Caco-2 (cell line): ENCODE measurements around the gene CENPW. TPM values are rescaled to one million over a fixed set of nuclear protein-coding genes. Genes with fewer than 3 reads are reported as not detected.

ENCODE experiments used
- BruUV-seq: library from RNA; stranded (reverse); fragments of 400-500 nt; replicated peaks from 2 replicates; lab custom pipeline; 2021; lab: Mats Ljungman, UMichigan
- CTCF ChIA-PET: fragments of 300-600 bp; sonication (Branson Sonifier 250); formaldehyde crosslinking; loops from one replicate; lab custom pipeline; 2022; ENCODE audit warnings: antibody characterized with exemption; lab: Charles Lee
- POLR2A ChIA-PET: fragments of 300-600 bp; sonication (Branson Sonifier 250); formaldehyde crosslinking; loops from one replicate; lab custom pipeline; 2022; ENCODE audit warnings: antibody characterized with exemption; lab: Charles Lee
- DNase-seq, 2 experiments: peaks; one replicate each; pipeline versions ENCODE4 v3.0.0 to v3.0.0-alpha.2; 2020 to 2022
- H3K27me3 ChIP-seq: replicated peaks from 2 replicates; pipeline ENCODE4 v1.6.0; 2011; ENCODE audit warnings: low read length; ENCODE audit not compliant: control insufficient read depth, insufficient read depth
- H3K36me3 ChIP-seq: 2 replicates; pipeline ENCODE4 v1.5.1; 2011; ENCODE audit warnings: low read length; ENCODE audit not compliant: control insufficient read depth, insufficient read depth
- H3K4me1 ChIP-seq: fragments of 250-450 bp; sonication (Bioruptor Pico); 2 replicates; pipeline ENCODE4 v1.5.1; 2020; ENCODE audit warnings: mild to moderate bottlenecking
- H3K4me3 ChIP-seq: 2 replicates; pipeline ENCODE4 v1.5.1; 2011; ENCODE audit warnings: low read depth, mild to moderate bottlenecking, control low read depth, low read length
- H3K9me3 ChIP-seq: fragments of 250-450 bp; sonication (Bioruptor Pico); 2 replicates; pipeline ENCODE4 v1.5.1; 2020; ENCODE audit warnings: mild to moderate bottlenecking, moderate library complexity
- H3K27ac Mint-ChIP-seq: one replicate; pipeline ENCODE4 v1.8.0; 2022; ENCODE audit warnings: mixed read lengths; ENCODE audit not compliant: unreplicated experiment
- H3K27me3 Mint-ChIP-seq: one replicate; pipeline ENCODE4 v1.8.0; 2022; ENCODE audit warnings: mixed read lengths; ENCODE audit not compliant: insufficient read depth, unreplicated experiment
- H3K36me3 Mint-ChIP-seq: one replicate; pipeline ENCODE4 v1.8.0; 2022; ENCODE audit warnings: mild to moderate bottlenecking, mixed read lengths; ENCODE audit not compliant: insufficient read depth, unreplicated experiment
- H3K4me1 Mint-ChIP-seq: one replicate; pipeline ENCODE4 v1.8.0; 2022; ENCODE audit warnings: low read depth, mixed read lengths; ENCODE audit not compliant: unreplicated experiment
- H3K4me3 Mint-ChIP-seq: one replicate; pipeline ENCODE4 v1.8.0; 2022; ENCODE audit warnings: mild to moderate bottlenecking, moderate library complexity, mixed read lengths; ENCODE audit not compliant: unreplicated experiment
- H3K9me3 Mint-ChIP-seq: one replicate; pipeline ENCODE4 v1.8.0; 2022; ENCODE audit warnings: mixed read lengths; ENCODE audit not compliant: unreplicated experiment
- intact Hi-C: fragments of 100-400 bp; cut with micrococcal nuclease; formaldehyde crosslinking; loops from one replicate; pipeline ENCODE4 v1.10.0; 2022; ENCODE audit not compliant: unreplicated experiment
- total RNA-seq: library from RNA; stranded (reverse); gene quantifications from 2 replicates; pipeline ENCODE4 v1.2.3, GENCODE V29; 2022
- TF ChIP-seq, protein P1 (sequence below), 2 experiments: fragments of 200-600 bp in 1 of 2; IDR thresholded peaks; 1 replicate in 1 of 2; 2 replicates in 1 of 2; pipeline versions ENCODE4 v1.5.1 to v1.8.0; 2011 to 2022; ENCODE audit warnings: antibody characterized with exemption in 1 of 2, control low read depth in 1 of 2, inconsistent platforms in 1 of 2, low read depth in 1 of 2, low read length in 1 of 2, mild to moderate bottlenecking in 1 of 2, moderate library complexity in 1 of 2; ENCODE audit not compliant: insufficient read depth in 1 of 2, severe bottlenecking in 1 of 2, unreplicated experiment in 1 of 2

Gene CENPW
- total RNA-seq, 1 experiment from 2014 or later = 64.4 TPM

DNA sequence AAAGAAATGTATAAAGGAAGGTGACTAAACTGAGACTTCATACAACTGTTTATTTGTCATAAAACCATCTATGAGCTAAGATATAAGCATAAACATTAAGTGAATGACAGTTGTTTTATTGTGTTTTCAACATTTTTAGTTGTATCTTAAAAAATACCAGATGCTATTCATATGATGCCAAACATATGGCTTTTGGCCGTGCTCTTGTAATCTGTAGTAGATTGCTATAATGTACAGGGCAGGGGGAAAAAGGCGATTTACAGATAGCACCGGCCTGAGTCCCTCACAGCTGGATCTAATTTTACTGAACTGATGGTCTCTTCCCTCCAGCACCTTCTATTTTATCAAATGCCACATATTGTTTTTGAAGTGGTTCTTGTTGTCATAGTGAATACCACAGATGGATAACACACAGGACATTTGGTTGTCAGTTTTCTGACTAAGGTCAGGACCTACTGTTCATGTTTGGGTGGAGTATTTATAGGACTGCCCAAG lies 48.2 kb downstream of the CENPW start:
- no peak for DNase-seq
- Mint-ChIP-seq H3K9me3 (peaks cover 23% of the 10 kb centered on the region), H3K4me3 (no peak overlapping the region), H3K27ac (no peak overlapping the region), H3K36me3 (no peaks in the 10 kb centered on the region), H3K4me1 (peaks cover 6% of the 10 kb centered on the region), H3K27me3 (no peaks in the 10 kb centered on the region)
- Histone ChIP-seq H3K4me1 (no peaks in the 10 kb centered on the region), H3K27me3 (no peaks in the 10 kb centered on the region), H3K4me3 (no peak overlapping the region), H3K36me3 (no peaks in the 10 kb centered on the region), H3K9me3 (peaks cover 10% of the 10 kb centered on the region)
- CTCF ChIA-PET = no interaction called here
- intact Hi-C loops = no loop called here
- TF ChIP-seq, protein P1, sequence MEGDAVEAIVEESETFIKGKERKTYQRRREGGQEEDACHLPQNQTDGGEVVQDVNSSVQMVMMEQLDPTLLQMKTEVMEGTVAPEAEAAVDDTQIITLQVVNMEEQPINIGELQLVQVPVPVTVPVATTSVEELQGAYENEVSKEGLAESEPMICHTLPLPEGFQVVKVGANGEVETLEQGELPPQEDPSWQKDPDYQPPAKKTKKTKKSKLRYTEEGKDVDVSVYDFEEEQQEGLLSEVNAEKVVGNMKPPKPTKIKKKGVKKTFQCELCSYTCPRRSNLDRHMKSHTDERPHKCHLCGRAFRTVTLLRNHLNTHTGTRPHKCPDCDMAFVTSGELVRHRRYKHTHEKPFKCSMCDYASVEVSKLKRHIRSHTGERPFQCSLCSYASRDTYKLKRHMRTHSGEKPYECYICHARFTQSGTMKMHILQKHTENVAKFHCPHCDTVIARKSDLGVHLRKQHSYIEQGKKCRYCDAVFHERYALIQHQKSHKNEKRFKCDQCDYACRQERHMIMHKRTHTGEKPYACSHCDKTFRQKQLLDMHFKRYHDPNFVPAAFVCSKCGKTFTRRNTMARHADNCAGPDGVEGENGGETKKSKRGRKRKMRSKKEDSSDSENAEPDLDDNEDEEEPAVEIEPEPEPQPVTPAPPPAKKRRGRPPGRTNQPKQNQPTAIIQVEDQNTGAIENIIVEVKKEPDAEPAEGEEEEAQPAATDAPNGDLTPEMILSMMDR (IDR thresholded peaks at IDR 0.05; ENCODE audit: insufficient read depth in 1 of 2, low read depth in 1 of 2, low read length in 1 of 2, severe bottlenecking in 1 of 2, unreplicated experiment in 1 of 2) = no peak
- no TSS peak for BruUV-seq
- POLR2A ChIA-PET = interaction anchor here (0.5 kb wide), 1 partner anchor 354 kb away, joined by 3 read pairs; no protein-coding TSS in a partner anchor

DNA sequence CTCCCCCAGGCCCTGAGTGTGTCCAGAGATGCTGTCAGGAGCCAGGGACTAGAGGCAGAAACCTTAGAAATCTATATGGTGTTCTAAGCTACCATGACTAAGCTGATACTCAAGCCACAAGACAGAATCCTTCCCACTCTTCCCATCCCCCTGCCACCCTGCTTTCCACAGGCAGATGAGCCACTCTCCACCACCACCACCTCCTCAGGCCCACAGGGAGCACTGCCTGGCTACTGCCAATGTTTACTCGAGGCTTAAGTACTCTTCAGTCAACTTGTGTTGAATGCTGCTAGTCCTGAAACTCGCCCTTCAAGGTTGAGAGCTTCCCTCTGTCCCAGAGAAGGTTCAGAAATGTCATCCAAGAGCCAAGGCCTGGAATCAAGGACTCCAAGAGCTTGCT lies 56.2 kb downstream of the CENPW start:
- Mint-ChIP-seq H3K4me1 (peaks cover 6% of the 10 kb centered on the region), H3K36me3 (no peaks in the 10 kb centered on the region), H3K27ac (no peak overlapping the region), H3K9me3 (peaks cover 10% of the 10 kb centered on the region), H3K4me3 (no peak overlapping the region), H3K27me3 (no peaks in the 10 kb centered on the region)
- no peaks in the 10 kb centered on the region; the same call in 1 of the 2 replicates for H3K9me3 ChIP-seq
- intact Hi-C loops = no loop called here
- CTCF ChIA-PET = no interaction called here
- no peak overlapping the region for H3K4me3 ChIP-seq
- POLR2A ChIA-PET = no interaction called here
- TF ChIP-seq, protein P1 (IDR thresholded peaks at IDR 0.05; ENCODE audit: insufficient read depth in 1 of 2, low read depth in 1 of 2, low read length in 1 of 2, severe bottlenecking in 1 of 2, unreplicated experiment in 1 of 2) = no peak
- no TSS peak for BruUV-seq
- DNase-seq = peak in 1 of 2 experiments; percentile 2
- H3K4me1 ChIP-seq = no peaks in the 10 kb centered on the region
- H3K27me3 ChIP-seq = no peaks in the 10 kb centered on the region
- H3K36me3 ChIP-seq = no peaks in the 10 kb centered on the region
